GM10248 (cell line): Measurements from ENCODE around the gene MYCT1.
A peak's percentile ranks its signal among the peaks of the same experiment; 100 is the strongest.

Experiments
- CTCF ChIA-PET: fragments of 300-600 bp; sonication (Branson Sonifier 250); formaldehyde crosslinking; extraction: SDS; loops from one replicate; lab custom pipeline; 2021; ENCODE audit warnings: antibody characterized with exemption; lab: Yijun Ruan, JAX
- POLR2A ChIA-PET: fragments of 350-650 bp; sonication (Branson Sonifier 250); formaldehyde crosslinking; extraction: SDS; loops from one replicate; lab custom pipeline; 2020; ENCODE audit warnings: antibody characterized with exemption; lab: Yijun Ruan, JAX
- DNase-seq: peaks from one replicate; pipeline ENCODE4 v3.0.0; 2012; ENCODE audit errors: extremely low spot score
- CTCF ChIP-seq: IDR thresholded peaks from 2 replicates; pipeline ENCODE4 v1.5.1; 2012; ENCODE audit warnings: mild to moderate bottlenecking, low read depth; ENCODE audit errors: extremely low read depth, missing control alignments, control extremely low read depth

Gene MYCT1

GRCh38 chr6:152697634-152698033 is at the start of gene MYCT1:
Gene MYCT1, plus strand, starts transcription at chr6:152697897. Its CDS starts 6 bp downstream, at chr6:152697903.
- no peak for DNase-seq
- POLR2A ChIA-PET, result no interaction called here
- TF ChIP-seq CTCF, result no peak
- CTCF ChIA-PET, result no interaction called here

- POLR2A ChIA-PET, result no interaction called here
- CTCF ChIA-PET, result interaction anchor here (1.1 to 2.5 kb wide), 4 partner anchors 9 to 346 kb away, joined by 3 to 8 read pairs (median 4); no protein-coding TSS in a partner anchor
- no peak for DNase-seq
- no peak for TF ChIP-seq CTCF
Observed at GRCh38 chr6:152648105-152648504, 49.6 kb upstream of the MYCT1 start.

- ChIA-PET POLR2A (no interaction called here), CTCF (interaction anchor here (0.9 kb wide), 1 partner anchor 9 kb away, joined by 3 read pairs; no protein-coding TSS in a partner anchor)
- no peak for DNase-seq
- no peak for TF ChIP-seq CTCF
Observed at GRCh38 chr6:152651986-152652385, 45.7 kb upstream of the MYCT1 start.

- ChIA-PET POLR2A (no interaction called here), CTCF (no interaction called here)
- TF ChIP-seq CTCF, result no peak
- no peak for DNase-seq
Observed at GRCh38 chr6:152661776-152662175, 35.9 kb upstream of the MYCT1 start.

- ChIA-PET CTCF (interaction anchor here (0.9 to 1.7 kb wide), 4 partner anchors 16 to 1045 kb away, joined by 3 to 5 read pairs (median 4); no protein-coding TSS in a partner anchor), POLR2A (no interaction called here)
- TF ChIP-seq CTCF, result peak; percentile 43
- DNase-seq, result no peak
Observed at GRCh38 chr6:152669895-152670294, 27.8 kb upstream of the MYCT1 start.

GRCh38 chr6:152671171-152671570 is 26.5 kb upstream of the MYCT1 start:
- POLR2A ChIA-PET, result no interaction called here
- DNase-seq, result no peak
- CTCF ChIA-PET, result interaction anchor here (0.9 to 1.7 kb wide), 4 partner anchors 11 to 187 kb away, joined by 3 to 5 read pairs (median 4); no protein-coding TSS in a partner anchor

More at GRCh38 chr6:152671171-152671570, 26.5 kb upstream of the MYCT1 start:
- TF ChIP-seq CTCF, result no peak
